Measurements from ENCODE around the gene MAD1L1.

MAD1L1 gene

DNA sequence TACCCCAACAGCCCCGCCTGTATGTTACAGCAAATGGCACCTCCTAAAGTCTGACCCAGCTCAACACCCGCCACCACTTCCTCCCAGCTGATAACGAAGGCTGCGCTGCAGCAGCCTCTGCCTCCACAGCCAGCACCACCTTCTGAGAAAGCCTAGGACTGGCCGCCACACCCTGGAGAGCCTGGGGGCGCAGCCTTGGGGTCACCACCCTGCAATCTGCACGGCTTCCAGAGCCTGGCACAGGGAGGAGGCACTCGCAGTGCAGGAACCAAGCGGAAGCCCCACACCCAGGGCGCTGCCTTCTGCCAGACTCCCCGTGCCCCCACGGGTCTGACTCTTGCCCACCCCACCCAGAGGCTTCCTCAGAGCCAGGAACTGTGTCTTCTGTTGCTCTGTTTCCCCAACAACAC, 112.5 kb downstream of the MAD1L1 start:
- DNase-seq = no peak

DNA sequence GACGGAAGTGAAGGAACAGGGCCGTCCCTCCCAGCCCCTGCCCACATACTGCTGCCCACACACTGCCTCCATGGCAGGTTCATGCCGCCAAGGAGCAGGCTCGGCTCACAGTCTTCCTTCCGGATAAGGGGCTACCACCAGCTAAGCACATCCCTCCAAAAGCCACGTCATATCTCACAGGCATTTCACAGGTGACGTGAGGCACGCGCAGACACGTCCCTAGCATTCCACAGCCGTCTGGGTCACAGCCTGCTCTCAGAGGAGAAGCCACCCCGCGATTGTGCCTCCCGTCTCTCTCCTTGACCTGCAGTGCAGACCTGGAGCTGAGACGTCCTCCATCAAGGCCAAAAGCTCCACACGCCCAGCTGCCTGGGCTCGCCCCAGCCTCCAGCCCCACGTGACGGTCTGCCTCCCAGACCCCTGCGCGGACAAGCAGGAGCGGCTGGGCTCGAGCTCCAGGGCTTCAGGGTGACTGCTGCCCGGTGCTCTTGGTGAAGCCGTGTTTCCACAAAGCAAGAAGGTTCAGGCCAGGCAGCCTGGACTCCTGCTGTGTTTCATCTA, 114.0 kb downstream of the MAD1L1 start:
- DNase-seq = no peak

DNA sequence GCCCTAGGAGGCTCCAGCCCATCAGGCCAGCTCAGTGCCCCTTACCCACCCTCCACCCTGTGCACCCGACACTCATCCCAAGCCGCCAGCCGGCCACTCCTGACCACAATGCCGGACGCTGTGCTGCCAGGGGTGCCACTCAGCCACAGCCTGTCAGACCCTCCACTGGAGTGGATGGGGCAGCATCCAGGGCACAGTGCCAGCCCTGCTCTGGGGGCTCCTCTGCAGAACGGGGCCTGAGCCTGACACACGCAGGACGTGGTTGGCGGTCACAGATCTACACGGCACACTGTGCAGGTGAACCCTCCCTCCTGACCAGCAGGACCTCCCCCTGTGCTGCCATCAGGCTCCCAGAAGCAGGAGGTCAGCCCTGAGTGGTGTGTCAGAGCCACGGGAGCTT, 114.7 kb downstream of the MAD1L1 start:
- DNase-seq = no peak

DNA sequence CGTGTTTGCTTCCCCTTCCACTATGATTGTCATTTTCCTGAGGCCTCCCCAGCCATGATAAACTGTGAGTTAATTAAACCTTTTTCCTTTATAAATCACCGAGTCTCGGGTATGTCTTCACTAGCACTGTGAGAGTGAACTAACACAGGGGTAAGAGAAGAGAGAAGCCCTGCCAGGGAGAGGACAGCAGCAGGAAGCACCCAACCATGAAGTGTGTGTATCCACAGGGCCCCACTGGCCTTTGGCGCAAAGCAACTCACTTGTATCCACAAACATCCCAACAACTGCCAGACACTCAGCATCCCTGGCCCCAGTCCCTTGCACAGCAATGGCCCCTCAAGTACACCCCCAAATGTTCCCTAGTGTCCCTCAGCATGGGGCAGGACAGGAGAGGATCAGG, 115.1 kb downstream of the MAD1L1 start:
- no peak for DNase-seq

DNA sequence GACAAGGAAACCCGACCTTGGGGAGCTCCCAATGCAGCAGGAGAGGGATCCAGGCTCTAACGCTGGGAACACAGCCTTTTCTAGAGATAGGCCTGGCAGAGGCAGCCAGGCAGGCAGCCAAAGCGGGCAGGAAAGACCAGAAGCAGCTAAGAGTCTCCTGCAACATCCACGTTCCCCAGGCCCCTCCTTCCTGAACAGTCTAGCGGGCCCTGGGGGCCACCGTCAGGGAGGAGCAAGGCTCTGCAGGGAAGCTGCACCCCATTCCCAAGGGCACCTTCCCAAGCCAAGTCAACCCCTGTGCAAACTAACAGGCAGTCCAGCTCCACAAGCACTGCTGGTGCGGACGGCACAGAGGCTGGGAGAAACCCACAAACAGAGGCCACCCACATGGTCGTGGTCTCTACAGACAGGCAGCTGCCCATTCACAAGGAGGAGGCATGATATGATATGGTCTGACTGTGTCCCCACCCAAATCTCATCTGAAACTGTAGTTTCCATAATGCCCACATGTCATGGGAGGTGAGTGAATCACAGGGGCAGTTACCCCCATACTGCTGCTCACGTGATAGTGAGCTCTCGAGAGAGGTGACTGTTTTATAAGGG, 115.7 kb downstream of the MAD1L1 start:
- DNase-seq = peak in 52 of 58 donors; percentile 21 to 84 (median 58)

DNA sequence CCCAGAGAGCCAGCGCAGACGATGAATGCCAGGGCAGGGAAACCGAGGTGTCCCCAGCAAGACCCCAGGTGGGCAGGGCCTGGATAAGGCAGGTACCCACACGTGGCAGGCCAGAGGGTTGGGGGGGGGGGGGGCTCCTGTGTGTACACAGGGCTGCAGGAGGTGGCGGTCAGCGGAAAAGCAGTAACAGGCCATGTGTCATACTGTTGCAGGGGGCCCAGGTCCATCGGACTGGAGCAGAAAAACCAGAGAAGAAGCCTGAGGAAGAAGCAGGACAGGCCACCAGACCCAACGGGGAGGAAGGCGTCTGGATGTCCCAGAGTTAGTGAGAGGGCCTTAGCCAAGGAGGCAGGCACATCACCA, 116.3 kb downstream of the MAD1L1 start:
- no peak for DNase-seq

DNA sequence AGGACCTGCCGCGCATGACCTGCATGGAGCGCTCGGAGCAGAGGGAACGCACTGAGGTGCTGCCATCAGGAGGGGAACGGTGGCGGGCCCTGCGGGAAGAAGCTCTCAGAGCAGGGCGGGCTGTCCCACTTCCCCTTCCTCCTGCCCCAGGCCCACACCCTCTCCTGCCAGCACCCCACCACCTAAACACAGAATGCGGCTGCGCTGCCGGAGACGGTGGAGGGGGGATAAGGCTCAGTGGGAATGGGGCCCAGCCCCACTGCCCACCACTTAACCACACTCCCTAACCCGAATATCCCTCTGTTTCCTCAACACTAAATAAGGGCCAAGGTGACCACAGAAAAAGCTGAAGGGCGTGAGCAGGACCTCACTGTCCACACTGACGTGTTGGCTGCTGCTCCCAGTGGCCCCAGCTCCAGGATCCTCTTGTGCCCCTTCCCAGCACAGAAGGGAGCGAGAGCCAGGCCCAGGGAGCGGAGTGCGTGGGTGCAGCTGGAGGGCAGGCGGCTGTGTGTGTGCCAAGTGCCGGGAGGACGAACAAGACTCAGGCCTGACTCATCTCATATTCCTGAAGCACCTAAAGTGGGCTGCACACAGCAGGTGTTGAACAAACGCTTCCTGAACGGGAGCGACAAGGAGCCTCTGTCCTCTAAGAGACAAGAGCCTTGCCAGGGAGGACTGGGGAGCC, 116.8 kb downstream of the MAD1L1 start:
- DNase-seq = peak in 23 of 58 donors; percentile 14 to 63 (median 34)

DNA sequence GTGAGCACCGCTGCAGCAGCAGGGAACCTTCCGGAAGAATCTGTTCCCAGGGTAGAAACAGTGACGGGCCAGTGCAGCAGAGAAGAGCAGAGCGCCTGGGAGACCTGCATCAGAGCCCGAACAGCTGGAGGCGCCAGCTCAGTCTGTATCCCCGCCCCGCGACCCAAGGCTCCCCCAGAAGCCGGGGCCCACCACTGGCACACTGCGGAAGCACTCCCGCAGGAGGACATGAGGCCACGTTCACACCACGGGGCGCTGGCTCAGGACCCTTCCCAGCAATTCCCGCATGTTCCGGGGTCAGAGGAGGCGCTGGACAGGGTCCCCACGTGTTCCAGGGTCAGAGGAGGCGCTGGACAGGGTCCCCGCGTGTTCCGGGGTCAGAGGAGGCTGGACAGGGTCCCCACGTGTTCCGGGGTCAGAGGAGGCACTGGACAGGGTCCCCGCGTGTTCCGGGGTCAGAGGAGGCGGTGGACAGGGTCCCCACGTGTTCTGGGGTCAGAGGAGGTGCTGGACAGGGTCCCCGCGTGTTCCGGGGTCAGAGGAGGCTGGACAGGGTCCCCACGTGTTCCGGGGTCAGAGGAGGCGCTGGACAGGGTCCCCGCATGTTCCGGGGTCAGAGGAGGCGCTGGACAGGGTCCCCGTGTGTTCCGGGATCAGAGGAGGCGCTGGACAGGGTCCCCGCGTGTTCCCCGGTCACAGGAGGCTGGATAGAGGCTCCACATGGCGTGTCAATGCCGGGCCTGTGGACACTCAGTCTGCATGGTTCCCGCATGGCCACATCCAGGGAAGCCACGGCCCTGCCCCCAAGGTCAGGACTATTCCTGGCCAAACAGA, 117.6 kb downstream of the MAD1L1 start:
- DNase-seq = no peak

DNA sequence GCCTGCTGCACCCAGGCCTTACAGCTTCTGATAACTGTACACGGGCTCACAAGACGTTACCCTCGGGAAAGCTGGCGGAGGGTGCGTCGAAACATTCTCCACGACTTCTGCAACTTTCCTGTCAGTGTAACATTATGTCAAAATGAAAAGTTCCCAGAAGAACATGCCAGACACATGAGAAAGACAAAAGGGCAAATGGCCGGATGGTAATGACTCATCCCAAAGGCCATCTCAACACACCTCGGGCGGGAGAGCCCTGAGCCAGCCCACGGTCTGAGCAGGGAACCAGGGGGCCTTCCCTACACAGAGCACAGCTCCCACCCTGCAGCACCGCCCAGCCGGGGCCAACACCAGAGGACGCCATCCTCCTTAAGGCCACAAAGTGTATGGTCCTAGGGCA, 118.7 kb downstream of the MAD1L1 start:
- no peak for DNase-seq

DNA sequence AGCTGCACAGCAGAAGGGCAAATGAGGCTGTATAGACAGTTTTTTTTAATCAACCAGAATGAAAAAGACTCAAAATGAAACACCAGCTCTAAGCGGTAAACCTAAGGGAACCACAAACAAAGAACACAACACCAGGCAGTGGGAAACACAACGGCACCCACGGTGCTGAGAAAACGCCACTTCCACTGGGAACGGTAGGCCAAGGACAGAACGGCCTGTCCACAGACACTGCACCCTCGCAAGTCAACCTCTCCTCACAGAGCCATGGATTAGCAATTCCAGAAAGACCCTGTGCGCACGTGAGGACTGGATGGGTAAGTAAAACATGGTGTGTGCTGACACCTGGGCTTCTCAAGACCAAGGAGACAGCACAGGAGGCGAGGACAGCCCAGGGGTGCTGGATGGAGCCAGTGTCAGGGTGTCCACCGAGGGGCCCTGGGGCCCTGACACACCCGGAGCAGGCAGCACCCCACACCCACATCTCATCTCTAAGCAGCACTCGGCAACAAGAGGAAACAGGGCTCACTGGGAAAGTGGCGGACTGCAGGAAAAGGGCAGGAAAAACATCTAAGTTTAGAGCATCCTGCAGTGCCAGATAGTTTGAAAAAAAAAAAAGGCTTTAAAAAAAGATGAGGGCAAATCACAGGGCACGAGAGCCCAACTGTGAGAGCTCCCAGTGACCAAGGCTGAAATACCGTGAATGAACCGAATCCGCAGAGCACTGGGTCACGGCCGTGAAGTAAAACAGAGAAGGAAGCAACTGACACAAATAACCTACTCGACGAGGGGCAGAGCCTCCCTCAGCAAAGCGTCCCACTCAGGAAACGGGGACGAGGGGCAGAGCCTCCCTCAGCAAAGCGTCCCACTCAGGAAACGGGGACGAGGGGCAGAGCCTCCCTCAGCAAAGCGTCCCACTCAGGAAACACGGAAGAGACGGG, 120.2 kb downstream of the MAD1L1 start:
- DNase-seq = no peak

DNA sequence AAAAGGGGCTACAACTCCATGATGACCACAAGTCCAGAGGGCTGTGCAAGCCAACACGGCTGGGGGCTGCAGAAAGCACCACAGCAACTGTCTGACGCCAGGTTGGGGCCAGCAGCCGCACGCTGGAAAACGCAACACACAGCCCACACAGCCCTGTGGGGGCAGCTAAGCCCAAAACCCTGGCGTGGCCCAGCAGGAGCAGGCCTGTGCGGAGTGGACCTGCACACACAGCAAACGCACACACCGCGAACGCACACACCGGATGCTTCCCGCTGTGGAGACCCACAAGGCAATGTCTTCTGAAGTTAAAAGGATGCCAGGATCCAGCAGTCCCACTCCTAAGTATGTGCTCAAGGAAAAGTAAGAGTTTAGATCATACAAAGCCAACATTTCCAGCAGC, 121.2 kb downstream of the MAD1L1 start:
- DNase-seq = no peak

DNA sequence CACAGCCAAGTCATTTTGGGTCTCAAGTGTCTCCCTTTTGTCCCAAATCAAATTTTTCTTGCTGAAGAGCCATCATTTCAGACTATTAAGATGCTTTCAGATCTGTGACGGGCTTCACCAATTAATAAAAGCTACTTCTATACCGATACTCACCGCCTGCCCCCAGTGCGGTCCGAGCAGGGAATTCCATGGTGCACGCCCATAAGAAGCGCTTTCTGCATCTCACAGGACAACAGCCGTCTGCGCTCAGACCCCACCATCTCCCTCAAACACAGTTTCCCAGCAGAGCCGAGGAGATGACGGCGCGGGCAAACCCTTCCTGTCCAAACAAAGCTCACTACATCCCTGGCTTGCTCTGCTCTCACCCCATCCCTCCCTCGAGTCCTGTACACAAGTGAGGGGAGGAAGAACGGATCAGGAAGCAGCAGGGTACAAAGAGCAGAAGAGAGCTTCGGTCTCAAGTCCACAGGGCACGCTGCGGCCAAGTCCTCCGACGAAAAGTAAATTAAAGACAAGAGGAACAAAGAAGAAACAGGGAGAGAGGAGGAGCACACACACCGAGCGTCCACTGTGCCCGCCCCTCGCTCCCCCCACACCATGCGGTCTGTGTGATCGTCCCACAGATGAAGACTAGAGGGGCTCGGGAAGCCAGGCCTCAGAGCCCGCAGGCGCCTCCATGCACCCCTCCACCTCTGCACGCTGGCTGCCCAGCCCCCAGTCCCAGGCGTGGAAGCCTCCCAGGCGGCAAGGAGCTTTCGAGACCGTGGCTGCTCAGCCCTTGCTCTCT, 121.9 kb downstream of the MAD1L1 start:
- no peak for DNase-seq

DNA sequence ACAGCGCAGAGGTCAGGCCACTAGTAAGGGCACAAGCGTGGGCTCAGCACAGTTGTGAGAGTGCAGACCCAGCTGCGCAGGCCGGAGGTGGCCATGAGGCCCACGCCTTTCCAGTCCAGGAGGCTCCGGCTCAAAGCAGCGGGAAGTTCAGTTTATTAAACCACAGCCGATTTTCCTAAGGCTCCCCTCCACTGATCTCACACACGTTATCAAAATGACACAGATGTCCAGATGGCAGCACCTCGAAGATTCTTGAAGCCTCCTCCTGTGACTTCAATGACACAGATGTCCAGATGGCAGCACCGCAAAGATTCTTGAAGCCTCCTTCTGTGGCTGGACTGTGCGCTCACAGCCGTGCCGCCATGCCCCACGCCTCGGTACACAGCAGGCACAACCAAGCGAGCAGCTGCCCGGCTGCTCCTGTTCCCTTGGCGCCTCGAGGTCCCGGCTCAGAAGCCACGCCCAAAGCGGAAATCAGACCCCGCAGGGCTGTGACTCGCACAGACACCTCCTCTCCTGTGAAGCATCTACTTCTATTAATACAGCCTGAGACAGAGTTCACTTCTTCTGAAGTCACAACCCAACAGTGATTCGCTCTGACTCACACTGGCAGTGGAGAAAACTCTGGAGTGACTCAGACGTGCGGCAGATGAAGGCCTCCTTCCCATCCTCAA, 122.7 kb downstream of the MAD1L1 start:
- DNase-seq = peak in 2 of 58 donors; percentile 20 to 41

DNA sequence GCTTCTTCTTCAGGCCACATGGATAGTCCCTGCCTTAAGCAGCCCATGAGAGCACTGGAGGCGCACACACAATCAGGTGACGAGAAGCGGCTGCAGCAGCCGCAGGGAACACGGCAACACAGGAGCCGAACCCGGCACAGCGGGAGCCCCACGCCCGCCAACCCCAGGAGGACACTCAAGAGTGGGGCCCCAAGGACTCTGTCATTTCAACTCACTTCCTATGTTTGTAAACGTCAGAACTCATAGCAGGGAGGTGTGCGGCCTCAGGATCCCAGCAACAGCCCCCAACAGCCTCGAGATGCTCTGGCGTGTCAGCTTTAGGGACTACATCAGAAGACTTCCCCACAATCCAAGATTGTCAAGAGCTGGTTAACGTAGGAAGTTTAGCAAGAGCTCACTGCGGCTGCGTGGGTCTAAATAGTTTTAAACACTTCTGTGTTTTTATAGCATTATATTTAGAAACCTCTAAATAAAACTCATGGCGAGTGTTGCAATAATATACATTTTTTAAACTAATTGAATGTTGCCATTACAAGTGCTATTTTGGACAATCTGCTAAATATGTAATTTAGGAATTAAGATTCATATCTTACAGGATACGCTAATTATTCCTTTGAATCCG, 123.4 kb downstream of the MAD1L1 start:
- DNase-seq = no peak

DNA sequence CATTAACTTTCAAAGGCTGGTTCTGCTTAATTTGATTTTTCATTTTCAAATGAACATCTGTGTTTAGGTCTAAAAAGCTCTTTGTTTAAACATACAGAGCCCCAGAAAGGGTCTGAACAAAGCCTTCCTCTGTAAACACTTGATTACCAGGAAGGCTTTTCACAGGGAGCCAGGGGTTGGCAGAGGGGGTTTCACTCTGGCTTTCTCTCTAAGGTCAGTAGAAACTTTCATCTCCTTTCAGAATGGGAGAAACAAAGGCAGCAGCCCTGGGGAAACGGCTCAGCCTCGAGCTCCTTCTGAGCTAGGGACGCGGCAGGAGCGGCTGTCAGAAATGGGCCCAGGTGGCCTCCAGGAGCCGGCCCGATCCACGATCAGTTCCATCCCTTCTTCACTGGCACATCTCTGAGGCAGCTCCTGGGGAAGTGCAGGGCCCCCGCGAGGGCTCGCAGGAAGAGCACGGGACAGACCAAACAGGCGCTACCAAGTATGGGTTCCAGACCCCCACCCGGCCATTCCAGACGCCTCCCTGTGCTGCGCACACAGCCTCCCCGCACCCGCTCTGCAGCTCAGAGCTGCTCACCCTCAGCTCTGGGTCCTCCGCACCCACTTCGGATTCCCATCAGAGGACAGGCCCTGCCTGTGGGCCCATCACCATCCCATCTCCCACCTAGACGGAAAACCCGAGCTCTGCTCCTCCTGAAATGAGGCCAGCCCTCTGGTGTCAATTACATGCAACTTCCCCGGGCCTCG, 124.1 kb downstream of the MAD1L1 start:
- DNase-seq = peak in 40 of 58 donors; percentile 15 to 85 (median 44)

DNA sequence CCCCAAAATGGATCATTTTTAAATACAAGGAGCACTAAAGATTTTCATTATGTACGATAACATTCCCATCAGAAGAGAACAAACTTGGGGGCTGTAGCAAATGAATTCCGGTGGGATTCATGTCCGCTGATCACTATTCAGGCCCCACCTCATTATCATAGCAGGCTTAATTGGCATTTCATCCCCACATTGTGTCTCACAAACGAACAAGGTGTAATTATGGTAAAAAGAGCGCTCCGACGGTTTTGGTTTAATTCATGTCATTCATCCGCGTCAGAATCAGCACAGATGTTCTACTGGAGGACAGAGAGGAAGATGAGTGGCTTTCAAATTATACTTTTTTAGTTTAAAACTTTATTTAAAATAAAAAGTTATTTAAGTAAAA, 124.7 kb downstream of the MAD1L1 start:
- DNase-seq = peak in 1 of 58 donors; percentile 27

DNA sequence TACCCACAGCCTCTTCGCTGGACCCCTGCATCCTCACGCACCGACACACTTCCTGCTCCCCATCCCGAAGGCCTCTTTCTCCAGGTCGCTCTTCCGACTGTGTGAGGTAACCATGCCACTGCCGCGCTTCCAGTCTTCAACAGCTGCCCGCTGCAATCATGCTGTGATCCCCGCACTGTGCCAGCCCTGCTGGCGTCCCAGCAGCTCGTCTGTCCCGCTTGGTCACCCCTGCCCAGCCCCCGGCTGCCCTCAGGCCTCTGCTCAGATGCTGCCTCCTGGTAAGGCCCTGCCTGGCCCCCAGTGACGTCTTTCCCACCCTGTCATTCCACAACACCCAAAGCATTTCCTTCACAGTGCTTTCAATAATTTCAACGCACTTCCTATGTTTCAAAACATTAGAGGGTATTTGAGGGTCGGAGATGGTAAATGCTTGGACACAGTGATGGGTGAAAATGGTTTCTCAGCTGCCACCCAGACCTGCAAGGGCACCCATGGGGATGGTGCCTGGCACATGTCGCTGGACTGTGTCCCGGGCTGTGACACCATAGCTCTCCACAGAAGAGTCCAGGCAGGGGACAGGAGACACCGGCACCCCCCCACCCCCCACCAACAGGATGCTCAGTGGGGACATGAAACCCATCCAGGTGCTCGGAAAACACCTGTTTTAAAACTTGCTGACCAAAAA, 125.2 kb downstream of the MAD1L1 start:
- DNase-seq = peak in 25 of 58 donors; percentile 11 to 65 (median 45)

DNA sequence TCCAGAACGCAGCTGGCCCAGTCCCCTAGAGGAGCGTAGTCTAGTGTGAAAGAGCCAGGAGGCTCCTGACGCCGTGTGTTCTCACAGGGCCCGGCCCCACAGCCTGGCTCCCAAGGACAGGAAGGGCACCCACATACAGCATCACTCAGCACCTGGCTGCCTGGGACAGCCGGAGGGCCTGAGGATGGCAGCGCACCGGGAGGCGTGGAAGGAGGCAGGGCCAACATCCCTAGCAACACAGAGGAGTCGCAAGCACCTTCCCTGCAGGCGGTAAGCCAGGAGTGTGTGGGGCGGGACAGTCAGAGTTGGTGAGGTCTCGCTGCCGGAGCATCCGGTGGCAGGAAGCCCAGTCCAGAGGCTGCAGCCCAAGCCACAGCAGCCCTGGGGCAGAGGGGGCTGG, 125.8 kb downstream of the MAD1L1 start:
- DNase-seq = peak in 16 of 58 donors; percentile 13 to 65 (median 40)

Data from anterior cingulate cortex (tissue), 58 donors.